GM19099 (cell line): ENCODE results near the gene DLG2.

Source experiments
- POLR2A ChIP-seq: IDR thresholded peaks from 3 replicates; pipeline ENCODE4 v1.6.1; 2011; ENCODE audit warnings: low read depth; ENCODE audit not compliant: insufficient read length; ENCODE audit errors: extremely low read depth

Gene DLG2

GRCh38 chr11:83990160-83990733, 1636.9 kb downstream of the DLG2 start:
- TF ChIP-seq POLR2A = no peak

GRCh38 chr11:83982825-83983224, 1644.3 kb downstream of the DLG2 start:
- no peak for TF ChIP-seq POLR2A

- TF ChIP-seq POLR2A = no peak
Measured at GRCh38 chr11:83979593-83979992, 1647.6 kb downstream of the DLG2 start.

- no peak for TF ChIP-seq POLR2A
Measured at GRCh38 chr11:83978942-83979341, 1648.2 kb downstream of the DLG2 start.

GRCh38 chr11:83976086-83976485, 1651.1 kb downstream of the DLG2 start:
- no peak for TF ChIP-seq POLR2A

- TF ChIP-seq POLR2A = no peak
Measured at GRCh38 chr11:83972536-83972935, 1654.6 kb downstream of the DLG2 start.

GRCh38 chr11:83971063-83971462, 1656.1 kb downstream of the DLG2 start:
- TF ChIP-seq POLR2A = no peak

- no peak for TF ChIP-seq POLR2A
Measured at GRCh38 chr11:83970061-83970671, 1657.0 kb downstream of the DLG2 start.

- TF ChIP-seq POLR2A = no peak
Measured at GRCh38 chr11:83957038-83957900, 1669.9 kb downstream of the DLG2 start.

- TF ChIP-seq POLR2A = no peak
Measured at GRCh38 chr11:83956119-83956697, 1670.9 kb downstream of the DLG2 start.

- TF ChIP-seq POLR2A = no peak
Measured at GRCh38 chr11:83954780-83955179, 1672.4 kb downstream of the DLG2 start.

- no peak for TF ChIP-seq POLR2A
Measured at GRCh38 chr11:83951521-83951920, 1675.6 kb downstream of the DLG2 start.

- no peak for TF ChIP-seq POLR2A
Measured at GRCh38 chr11:83948200-83948599, 1678.9 kb downstream of the DLG2 start.

GRCh38 chr11:83945976-83946375, 1681.2 kb downstream of the DLG2 start:
- TF ChIP-seq POLR2A = no peak

GRCh38 chr11:83941050-83941449, 1686.1 kb downstream of the DLG2 start:
- no peak for TF ChIP-seq POLR2A
